ENCODE data around the gene FAM98B. TPM values are rescaled to one million over a fixed set of nuclear protein-coding genes. Genes with fewer than 3 reads are reported as not detected.

Gene FAM98B
- total RNA-seq, 1 donor from 2014 or later, result 24.8 TPM

DNA sequence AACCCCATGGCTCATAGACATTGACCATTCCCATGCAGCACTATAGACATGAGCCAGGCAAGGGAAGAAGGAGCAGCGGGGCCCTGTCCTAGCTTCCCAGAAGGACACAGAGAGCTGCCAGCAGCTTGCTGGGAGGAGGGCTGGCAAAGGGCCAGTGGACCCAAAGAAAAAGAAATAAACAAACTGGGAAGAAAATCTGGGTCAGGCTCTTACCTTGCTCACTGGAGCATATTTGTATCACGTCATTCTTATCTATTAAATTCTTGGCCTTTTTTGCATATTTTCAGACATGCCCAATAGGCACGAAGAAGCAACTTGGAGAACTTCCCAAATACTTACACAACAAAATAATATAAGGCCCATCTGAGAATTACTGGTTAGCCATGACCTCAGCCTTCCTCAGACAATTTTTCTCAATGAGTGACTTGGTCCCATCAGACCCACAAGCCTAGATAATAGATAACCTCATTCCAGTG lies 82.3 kb downstream of the FAM98B start:
- Histone ChIP-seq H3K4me3 (no peak overlapping the region), H3K4me1 (no peaks in the 10 kb centered on the region), H3K27me3 (no peaks in the 10 kb centered on the region), H3K9me3 (no peaks in the 10 kb centered on the region), H3K27ac (no peak overlapping the region), H3K36me3 (no peaks in the 10 kb centered on the region)
- ATAC-seq (no peak), DNase-seq (no peak)
- TF ChIP-seq CTCF (IDR thresholded peaks at IDR 0.05), result no peak
- intact Hi-C loops (cut with DNase I), result no loop called here

Other genes starting within 250 kb of the FAM98B start
- 62.1 TPM for gene SPRED1, start 201.3 kb upstream of the FAM98B start, total RNA-seq
- 9.4 TPM for gene RASGRP1, start 110.7 kb downstream of the FAM98B start, total RNA-seq

All from upper lobe of right lung (tissue), 1 donor.